GM21367 (cell line): ENCODE data around the gene TEK.
"Not testable (repeated sequence)": the region's sequence is repeated elsewhere in the genome, so short reads cannot be mapped to it uniquely, and the experiment has no call there.

Source experiments
- ATAC-seq: cut with Tn5 transposase; IDR thresholded peaks from one replicate; pipeline ENCODE4 v1.9.1; 2021; ENCODE audit not compliant: unreplicated experiment

The TEK gene

DNA sequence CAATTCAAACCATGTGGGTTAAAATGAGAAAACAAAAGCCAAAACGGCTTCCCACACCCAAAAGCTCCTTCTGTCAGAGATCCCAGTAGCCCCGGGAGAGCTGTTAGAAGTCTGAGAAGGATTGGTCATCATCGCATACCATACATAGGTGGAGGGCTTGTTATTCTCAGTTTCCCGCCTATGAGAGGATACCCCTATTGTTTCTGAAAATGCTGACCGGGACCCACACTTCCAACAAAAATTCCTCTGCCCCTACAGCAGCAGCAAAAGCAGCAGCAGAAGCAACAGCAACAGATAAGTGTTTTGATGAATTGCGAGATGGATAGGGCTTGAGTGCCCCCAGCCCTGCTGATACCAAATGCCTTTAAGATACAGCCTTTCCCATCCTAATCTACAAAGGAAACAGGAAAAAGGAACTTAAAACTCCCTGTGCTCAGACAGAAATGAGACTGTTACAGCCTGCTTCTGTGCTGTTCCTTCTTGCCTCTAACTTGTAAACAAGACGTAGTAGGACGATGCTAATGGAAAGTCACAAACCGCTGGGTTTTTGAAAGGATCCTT is at the start of gene TEK:
TSS of gene TEK (plus strand) at position 245 of the 561 bp plus-strand sequence. CDS start 366 bp downstream, outside the sequence.
- ATAC-seq: no peak

DNA sequence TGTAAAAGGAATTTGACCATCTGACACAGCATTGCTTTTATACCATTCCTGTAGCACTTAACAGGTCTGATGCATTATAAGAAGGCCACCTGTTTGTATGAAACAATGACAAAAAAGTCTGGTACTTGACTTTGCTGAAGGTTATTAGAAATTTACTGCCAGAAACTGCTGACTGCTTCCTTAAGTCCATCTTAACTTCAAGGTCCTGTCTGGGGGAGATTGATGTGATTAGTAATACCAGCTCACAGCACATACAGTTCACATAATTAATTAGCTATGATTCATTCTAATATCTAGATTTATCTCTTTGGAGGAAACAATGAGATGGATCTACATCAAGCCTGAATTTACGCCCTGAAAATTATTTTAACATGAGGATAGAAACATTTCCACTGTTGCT is 49.6 kb upstream of the TEK start:
- ATAC-seq: no peak

DNA sequence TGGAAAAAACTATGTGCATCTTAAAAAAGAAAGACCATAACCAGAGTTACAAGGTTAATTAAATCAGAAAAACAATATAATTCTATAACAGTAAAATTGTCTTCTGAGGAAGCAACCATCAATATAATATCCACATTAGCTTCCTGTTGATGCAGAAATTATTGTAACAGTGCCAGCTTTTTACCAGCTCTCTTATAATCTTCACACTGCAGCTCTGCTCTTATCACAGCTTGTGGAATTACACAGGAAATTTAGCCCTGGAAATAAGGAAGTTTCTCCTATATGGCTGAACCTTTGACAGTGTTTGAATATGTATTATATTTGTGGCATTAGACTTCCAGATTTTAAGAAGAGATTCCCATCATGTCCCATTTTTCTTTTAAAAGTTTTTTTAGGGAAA is 49.1 kb upstream of the TEK start:
- no peak for ATAC-seq

DNA sequence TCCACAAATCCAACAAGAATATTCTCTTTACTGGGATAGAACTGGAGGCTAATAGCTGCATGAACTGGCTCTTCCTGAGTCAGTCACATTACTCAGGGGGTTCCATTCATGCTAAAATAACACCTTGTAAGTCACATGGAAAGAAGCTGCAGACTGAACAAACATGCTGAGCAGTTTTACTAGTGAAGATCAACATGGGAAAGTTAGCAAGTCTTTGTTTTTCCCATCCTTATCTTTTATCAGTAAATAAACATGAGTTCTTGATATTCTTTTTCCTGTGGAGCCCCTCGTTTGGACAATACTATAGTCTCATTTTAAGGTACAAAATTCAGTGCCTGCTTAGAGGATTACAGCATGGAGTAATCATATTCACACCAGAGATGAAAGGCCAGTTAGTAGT is 43.7 kb upstream of the TEK start:
- ATAC-seq: no peak

DNA sequence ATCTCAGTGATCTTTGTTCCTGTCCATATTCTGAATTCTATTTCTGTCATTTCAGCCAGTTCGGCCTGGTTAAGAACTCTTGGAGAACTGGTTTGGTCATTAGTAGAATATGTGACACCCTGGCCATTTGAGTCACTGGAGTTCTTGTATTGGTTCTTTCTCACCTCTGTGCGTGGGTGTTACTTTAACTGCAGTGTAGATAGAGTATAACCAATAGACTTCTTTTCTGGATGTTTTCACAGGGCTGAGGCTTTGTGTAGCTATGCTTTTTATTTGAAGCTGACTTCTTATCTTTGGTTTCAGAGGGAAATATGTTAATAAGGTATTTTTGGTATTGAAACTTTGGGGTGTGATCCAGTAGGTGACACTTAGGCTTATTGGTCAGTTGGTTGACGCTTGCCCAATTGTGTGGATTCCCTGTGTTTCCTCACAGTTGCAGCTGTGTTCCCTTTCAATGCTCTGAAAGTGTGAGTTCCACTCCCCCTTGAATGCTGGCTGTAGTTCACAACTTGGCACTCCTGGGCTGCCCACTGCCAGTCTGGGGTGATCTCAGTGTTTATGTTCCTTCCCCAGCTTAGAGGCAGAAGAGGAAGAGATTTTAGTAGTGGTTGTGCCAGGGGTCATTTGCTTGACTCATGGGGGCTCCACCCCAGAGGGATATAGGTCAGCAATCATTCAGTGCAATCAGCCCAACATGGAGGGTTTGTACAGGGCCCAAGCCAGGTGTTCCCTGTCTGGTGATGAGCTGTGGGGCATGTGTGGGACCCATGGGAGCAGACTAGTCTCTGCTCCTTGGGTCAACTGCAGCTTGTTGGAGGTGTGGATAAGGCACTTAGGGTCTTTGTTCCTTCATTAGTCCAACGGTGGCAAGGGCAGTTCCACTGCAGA is 34.9 kb upstream of the TEK start:
- no peak for ATAC-seq

DNA sequence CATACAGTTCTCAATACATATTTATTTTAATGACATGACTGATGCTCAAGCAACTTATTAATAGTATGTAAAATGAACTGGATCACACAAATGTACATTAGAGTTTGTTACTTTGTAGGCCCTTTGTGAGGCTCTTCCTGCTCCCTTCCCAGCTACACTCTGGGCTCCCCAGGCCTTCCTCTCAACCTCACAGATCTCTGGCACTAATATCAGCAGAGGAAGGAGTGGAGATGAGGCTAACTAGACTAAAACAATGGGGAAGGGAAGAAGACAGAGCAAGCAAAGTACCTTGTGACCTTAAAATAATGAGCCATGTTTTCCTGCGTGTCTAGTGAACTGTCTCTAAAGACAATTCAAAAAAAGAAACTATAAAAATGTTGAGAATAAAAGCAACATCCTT is 30.3 kb upstream of the TEK start:
- no peak for ATAC-seq

DNA sequence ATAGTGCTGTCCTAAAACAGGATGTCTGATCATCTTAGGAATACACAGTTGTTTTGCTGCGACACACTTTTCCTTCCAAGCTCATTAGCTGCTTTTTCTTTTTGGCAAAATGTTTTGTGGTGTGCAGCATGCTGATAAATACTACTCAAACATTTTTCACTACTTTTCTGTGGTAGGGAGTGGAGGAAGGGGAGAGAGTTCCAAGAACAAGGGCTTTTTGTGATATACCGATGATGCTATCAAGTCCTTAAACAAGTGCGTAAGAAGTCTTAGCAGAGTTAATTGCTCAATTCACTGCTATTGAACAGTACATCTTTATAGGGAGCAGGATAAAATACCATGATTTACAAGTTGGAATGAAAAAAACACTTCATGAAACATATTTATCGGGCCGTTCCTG is 23.6 kb upstream of the TEK start:
- ATAC-seq: no peak

DNA sequence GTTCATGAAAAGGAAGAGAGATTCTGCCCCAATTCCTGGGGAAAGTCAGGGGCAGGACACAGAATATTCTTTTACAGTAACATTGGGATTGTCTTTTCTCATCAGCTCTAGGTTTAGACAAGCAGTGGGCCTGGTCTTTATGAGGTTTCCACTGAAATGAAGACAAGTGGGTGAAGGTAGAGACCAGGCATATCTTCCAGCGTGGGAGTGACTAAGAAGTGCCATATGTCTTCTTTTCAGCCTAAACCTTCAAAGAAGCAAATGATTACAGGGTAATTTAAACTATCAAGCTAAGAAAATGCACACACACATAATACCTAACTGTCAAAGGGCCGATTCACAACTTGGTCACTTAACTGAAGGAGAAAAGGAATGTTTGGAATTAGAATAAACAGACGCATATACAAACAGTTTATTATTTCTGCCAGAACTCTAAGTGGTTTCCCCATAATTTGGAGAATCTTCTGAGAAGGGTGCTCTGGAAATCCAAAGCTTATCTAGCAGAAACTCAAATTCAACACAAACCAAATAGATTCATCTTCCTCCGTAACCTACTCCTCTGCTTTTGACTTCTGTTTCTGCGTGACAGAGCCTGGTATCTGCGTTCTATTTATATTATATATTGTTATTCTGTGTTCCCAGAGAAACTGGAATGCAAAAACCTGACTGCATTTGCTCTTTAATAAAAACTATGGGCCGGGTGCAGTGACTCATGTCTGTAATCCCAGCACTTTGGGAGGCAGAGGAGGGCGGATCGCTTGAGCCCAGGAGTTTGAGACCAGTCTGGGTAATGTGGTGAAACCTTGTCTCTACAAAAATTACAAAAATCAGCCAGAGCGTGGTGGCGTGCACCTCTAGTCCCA is 22.0 kb upstream of the TEK start:
- ATAC-seq: no peak

DNA sequence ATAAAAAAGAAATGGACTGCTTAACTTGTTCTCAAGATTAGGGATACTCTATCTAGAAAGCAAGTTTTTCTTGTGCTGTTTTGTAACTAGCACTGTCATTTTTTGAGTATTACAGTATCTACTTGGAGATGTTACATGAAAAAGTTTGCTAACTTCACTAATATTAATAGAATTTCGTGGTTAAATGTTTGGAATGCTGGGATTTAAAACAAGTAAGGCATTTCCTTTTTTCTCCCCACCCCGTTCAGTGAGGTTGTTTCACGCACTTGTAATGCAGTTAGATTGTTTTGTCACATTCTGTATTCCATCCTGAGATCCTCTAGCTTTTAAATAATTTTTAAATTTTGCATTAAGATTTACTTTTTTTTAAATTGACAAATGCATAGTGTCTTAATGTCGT is 20.0 kb upstream of the TEK start:
- ATAC-seq: no peak

DNA sequence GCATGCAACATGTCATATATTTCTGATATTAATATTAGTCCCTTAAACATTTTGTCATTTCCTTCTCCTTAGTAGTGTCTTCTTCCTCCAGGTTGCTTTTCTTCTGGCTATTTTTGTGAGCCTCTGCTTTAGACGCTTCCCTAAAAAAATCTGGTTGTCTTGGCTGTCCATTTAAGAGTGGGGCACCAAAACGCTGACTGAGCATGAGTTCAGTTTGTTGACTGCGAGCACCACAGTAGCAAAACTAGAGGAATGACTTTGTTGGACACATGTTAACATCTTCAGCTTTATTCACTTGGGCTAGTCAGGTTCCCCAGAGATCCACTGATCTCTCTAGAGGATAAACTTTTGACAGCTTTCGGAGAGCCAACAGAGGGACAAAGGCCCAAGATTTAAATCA is 19.3 kb upstream of the TEK start:
- no peak for ATAC-seq

DNA sequence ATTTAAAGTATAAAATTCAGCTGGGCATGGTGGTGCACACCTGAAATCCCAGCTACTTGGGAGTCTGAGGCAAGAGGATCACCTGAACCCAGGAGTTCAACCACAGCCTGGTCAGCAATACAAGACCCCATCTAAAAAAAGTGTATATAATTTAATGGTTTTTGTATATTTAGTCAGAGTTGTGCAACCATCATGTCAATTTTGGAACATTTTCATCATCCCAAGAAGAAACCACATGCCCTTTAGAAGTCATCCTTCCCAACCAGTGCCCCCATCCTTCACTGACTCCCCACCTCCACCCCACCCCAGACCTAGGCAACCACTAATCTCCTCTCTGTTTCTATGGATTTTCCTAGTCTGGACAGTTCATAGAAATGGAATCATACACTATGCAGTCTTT is 18.8 kb upstream of the TEK start:
- ATAC-seq: no peak

DNA sequence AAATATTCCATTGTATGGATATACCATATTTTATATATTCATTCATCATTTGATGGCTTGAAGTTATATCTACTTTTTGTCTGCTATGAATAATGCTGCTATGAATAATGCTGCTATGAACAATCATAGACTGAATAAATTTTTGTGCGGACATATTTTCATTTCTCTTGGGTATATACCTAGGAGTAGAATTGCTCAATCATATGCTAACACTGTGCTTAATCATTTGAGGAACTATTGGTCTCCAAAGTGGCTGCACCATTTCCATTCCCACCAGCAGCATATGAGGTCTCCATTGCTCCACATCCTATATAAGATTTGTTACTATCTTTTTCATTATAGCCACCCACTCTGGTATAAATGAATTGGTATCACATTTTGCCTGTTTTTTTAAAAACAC is 18.3 kb upstream of the TEK start:
- ATAC-seq: no peak

DNA sequence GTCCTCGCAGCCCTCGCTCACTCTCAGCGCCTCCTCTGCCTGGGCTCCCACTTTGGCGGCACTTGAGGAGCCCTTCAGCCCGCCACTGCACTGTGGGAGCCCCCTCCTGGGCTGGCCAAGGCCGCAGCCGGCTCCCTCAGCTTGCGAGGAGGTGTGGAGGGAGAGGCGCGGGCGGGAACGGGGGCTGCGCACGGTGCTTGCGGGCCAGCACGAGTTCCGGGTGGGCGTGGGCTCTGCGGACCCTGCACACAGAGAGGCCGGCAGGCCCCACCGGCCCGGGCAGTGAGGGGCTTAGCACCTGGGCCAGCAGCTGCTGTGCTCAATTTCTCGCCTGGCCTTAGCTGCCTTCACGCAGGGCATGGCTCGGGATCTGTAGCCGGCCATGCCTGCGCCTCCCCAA is 16.5 kb upstream of the TEK start:
- not testable (repeated sequence) for ATAC-seq

DNA sequence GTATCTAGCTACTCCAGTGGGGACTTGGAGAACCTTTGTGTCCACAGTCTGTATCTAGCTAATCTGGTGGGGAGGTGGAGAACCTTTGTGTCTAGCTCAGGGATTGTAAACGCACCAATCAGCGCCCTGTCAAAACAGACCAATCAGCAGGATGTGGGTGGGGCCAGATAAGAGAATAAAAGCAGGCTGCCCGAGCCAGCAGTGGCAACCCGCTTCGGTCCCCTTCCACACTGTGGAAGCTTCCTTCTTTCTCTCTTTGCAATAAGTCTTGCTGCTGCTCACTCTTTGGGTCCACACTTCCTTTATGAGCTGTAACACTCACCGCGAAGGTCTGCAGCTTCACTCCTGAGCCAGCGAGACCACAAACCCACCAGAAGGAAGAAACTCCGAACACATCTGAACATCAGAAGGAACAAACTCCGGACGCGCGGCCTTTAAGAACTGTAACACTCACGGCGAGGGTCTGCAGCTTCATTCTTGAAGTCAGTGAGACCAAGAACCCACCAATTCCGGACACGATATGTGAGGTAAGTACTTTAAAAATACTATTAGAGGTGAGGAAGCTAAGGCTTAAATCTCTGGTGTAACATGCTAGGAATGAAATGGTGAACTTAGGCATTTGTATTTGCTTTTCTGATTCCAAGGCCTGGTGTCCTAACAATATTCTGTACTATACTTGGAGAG is 15.5 kb upstream of the TEK start:
- not testable (repeated sequence) for ATAC-seq

DNA sequence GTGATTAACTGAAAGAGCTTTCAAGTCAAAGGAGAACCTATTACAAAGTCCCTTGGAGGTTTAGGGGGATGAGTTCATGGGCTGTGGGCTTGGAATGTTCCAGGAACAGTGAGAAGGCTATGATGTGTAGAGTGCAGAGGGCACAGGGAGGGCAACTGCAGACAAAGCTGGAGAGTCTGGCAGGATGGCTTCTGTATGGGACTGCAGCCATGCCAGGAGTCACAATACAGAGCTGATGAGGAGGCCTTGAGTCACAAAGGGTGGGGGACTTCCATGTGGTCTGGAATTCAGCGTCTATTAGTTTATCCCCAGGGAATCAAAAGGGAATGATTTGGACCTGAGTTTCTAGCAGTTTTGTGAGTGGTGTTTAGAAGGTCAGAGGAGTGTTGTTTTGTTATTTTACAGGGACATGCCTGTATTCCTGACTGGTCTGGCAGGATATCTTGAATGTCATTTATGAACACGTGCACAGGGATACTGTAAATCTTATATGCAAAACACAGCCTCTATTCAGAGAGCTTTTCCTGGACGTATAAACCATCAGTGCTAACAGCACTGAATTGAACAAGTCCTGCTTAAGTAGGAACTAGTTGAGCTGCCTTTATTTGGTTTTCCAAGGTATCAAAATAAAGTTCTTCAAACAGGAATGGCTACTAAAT is 14.3 kb upstream of the TEK start:
- ATAC-seq: no peak

DNA sequence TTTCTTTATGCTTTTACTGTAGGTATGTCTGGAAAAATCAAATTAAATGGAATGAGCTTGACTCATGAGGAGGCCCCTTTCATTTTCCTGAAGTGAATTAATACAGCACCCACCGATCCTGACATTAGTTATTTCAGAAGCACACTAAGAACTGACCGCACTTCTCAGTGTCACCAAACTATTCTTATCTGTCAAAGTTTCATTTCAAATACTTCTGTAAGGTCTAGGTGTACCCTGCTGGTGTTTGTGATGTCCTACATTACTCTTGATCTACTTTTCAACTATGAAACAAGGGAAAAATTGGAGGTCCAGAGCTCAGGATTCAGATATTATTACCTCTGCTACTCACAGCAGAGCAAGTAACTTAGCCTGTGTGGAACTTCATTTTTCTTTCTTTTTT is 1.8 kb upstream of the TEK start:
- ATAC-seq: no peak

DNA sequence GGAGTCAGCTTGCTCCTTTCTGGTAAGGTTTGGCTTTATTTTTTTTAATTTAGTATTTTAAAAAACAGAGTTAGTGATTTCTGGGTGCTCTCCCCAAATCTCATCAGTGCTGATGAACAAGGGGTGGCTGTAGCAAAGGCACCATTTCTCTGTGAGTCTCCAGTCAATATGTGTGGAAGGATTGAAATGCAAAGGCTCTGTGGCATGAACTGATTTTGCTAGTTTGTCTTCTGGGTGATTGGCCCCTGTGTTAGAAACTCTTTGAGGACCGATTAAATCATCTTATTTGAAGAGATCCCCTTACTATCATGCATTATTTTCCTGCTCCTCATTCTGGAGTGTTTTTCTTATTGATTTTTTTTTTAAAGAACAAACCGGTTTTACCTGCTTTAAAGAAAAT is 596 bp downstream of the TEK start:
- ATAC-seq: no peak

DNA sequence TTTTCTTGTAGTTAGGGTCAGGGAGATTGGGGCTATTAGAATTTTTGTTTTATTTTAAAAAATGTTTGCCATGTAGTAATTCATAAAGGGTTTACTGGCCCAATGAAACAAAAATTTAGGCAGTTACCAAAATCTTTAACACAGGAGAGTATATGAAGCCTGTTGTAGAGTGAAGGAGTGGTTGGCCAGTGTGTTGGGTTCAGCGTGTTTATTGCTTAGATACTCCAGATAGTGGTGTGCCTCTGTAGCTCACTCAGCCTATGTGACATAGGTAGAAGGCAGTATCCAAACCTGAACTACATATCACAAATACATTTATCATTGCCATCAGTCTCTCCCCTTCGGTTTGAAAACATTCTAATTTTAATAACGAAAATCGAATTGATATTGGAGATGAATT is 1.2 kb downstream of the TEK start:
- ATAC-seq: no peak

DNA sequence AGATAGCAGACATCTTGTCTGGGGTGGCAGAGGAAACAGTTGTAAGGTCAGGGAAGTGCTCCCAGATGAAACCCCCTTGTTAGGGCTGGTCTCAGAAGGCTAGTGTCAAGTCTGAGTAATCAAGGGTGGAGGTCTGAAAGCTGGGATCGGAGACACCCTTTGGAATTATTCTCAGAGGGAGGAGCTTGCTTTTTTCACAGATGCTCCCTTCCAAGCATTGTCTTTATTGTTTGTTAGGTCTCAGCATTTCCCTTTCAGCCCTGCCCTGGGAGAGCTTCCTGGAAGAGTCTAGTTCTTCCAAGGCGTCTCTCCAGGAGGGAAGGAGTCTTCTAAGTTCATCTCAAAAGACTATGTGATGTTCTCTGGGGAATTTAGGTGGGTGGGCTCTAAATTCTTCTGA is 3.2 kb downstream of the TEK start:
- ATAC-seq: no peak

DNA sequence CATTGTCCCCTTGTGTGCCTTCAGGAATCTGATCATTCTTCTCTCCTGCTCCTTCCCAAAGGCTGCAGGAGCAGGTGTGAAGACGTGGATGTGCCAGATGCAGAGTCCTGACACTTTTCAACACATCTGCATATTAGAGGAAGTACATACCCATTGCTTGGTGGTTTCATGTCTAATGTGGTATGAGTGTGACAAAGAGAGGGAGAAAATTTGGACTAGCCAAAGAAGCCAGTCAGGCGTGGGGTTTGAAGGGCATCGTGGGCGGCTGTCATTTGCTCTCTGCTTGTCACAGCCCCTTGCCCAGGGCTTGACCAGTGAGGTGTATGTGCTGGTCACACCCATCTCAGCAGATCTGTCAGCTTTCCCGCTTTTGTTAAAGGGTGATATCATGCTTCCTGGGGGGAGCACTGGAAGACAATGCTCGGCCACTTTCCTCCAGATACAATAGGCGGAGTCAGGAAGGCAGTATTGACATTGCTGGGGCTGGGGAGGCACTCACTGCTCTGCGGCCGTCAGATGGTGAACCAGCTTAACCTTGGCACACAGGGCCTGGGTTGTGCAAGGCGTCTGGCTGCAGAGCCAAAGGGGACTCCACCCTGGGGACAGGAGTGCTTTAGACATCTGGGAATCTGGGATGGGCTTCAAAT is 8.6 kb downstream of the TEK start:
- no peak for ATAC-seq
